ENCODE measurements around the gene EYS. TPM values are rescaled to one million over a fixed set of nuclear protein-coding genes. Genes with fewer than 3 reads are reported as not detected.

EYS gene
- total RNA-seq, 1 experiment from 2014 or later, result not detected

- Histone ChIP-seq H2BK15ac (ENCODE audit: low read depth, low read length) (no peak overlapping the region), H3K27ac (ENCODE audit: insufficient read length, low read depth, low read length) (no peak overlapping the region), H2BK120ac (ENCODE audit: low read depth, low read length, poor library complexity, severe bottlenecking) (no peak overlapping the region), H3K14ac (ENCODE audit: insufficient read depth, low read length) (no peak overlapping the region), H2BK20ac (ENCODE audit: low read depth, low read length, poor library complexity, severe bottlenecking) (no peak overlapping the region), H3K27me3 (ENCODE audit: insufficient read depth, low read length) (no peaks in the 10 kb centered on the region), H3K23ac (ENCODE audit: insufficient read length, low read depth, low read length) (no peak overlapping the region), H3K4me1 (ENCODE audit: insufficient read depth, low read length) (no peaks in the 10 kb centered on the region), H4K91ac (ENCODE audit: insufficient read length, low read depth, low read length) (no peak overlapping the region), H3K9ac (ENCODE audit: extremely low read depth, insufficient read length, low read length) (no peak overlapping the region), H3K4me2 (ENCODE audit: insufficient read depth, insufficient read length, low read length) (no peak overlapping the region), H3K79me2 (ENCODE audit: insufficient read depth, low read length) (no peaks in the 10 kb centered on the region), H2BK5ac (ENCODE audit: insufficient read length, low read length) (no peak overlapping the region), H3K4ac (ENCODE audit: low read depth, low read length) (no peak overlapping the region), H3K18ac (ENCODE audit: insufficient read length, low read depth, low read length) (no peak overlapping the region), H3K56ac (ENCODE audit: insufficient read length, low read depth, low read length) (no peak overlapping the region), H3T11ph (ENCODE audit: low read length) (no peak overlapping the region), H2BK12ac (ENCODE audit: insufficient read length, low read depth, low read length) (no peak overlapping the region), H2AK5ac (ENCODE audit: insufficient read length, low read length) (no peak overlapping the region), H3K9me3 (ENCODE audit: control insufficient read depth, low read depth, low read length) (no peaks in the 10 kb centered on the region), H3K23me2 (ENCODE audit: insufficient read length, low read depth, low read length, poor library complexity, severe bottlenecking) (no peaks in the 10 kb centered on the region), H4K8ac (replicated peaks; ENCODE audit: insufficient read length, low read depth, low read length) (no peak overlapping the region), H2AFZ (ENCODE audit: low read length) (no peak overlapping the region), H3K79me1 (ENCODE audit: insufficient read depth, low read depth, low read length, poor library complexity, severe bottlenecking) (no peaks in the 10 kb centered on the region), H4K5ac (ENCODE audit: insufficient read length, low read depth, low read length) (no peak overlapping the region), H4K20me1 (ENCODE audit: control insufficient read depth, insufficient read depth, insufficient read length) (no peaks in the 10 kb centered on the region)
- no peak overlapping the region for H3K27ac Mint-ChIP-seq
- TF ChIP-seq CTCF (conservative IDR thresholded peaks at IDR 0.05), result no peak
- H3K36me3 Mint-ChIP-seq (ENCODE audit: insufficient read depth in 1 of 3, low read depth in 3 of 3), result no peaks in the 10 kb centered on the region
- no peaks in the 10 kb centered on the region for H3K4me1 Mint-ChIP-seq
- no peak overlapping the region for H3K4me3 Mint-ChIP-seq
- no peaks in the 10 kb centered on the region for H3K27me3 Mint-ChIP-seq (ENCODE audit: low read depth)
- DNase-seq, result no peak
- no peaks in the 10 kb centered on the region for H3K9me3 Mint-ChIP-seq
Observed at GRCh38 chr6:64914124-64914523, 792.9 kb downstream of the EYS start.
